Gastrocnemius medialis (tissue), 4 donors: ENCODE results near the gene TTC39A.

Experiments used
- POLR2A ChIP-seq, 2 donors: fragments of 450-650 bp; IDR thresholded peaks; one replicate each; pipeline ENCODE4 v1.6.1; 2017; ENCODE audit warnings: antibody characterized with exemption in 2 of 2, mild to moderate bottlenecking in 2 of 2, moderate library complexity in 2 of 2
- TF ChIP-seq, protein P1 (sequence below), 5 experiments: fragments of 450-650 bp in 3 of 5; fragments of 200-600 bp in 2 of 5; sonication (generic) in 2 of 5; IDR thresholded peaks in 4 of 5; conservative IDR thresholded peaks in 1 of 5; 1 replicate in 4 of 5; 2 replicates in 1 of 5; pipeline ENCODE4 v1.5.1; 2016 to 2019; ENCODE audit warnings: antibody characterized with exemption in 5 of 5, mild to moderate bottlenecking in 3 of 5, moderate library complexity in 3 of 5

DNA sequence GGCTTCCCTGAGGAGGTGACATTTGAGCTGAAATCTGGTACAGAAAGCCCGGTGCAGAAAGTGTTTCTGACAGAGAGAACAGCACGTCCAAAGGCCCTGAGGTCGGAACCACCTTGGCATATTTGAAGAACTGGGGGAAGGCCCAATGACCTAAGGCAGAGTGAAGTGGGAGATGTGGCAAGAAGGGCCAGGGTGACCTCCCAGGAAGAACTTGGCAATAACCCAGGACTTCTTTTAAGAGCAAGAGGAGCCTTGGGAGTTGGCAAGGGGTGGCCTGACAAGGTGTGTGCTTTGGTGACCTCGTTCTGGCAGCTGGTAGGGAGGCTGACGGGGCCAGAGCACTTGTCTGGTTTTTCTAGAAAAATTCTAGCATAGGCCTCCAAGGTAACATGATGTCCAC lies 23.4 kb downstream of the TTC39A start:
- TF ChIP-seq, protein P1, sequence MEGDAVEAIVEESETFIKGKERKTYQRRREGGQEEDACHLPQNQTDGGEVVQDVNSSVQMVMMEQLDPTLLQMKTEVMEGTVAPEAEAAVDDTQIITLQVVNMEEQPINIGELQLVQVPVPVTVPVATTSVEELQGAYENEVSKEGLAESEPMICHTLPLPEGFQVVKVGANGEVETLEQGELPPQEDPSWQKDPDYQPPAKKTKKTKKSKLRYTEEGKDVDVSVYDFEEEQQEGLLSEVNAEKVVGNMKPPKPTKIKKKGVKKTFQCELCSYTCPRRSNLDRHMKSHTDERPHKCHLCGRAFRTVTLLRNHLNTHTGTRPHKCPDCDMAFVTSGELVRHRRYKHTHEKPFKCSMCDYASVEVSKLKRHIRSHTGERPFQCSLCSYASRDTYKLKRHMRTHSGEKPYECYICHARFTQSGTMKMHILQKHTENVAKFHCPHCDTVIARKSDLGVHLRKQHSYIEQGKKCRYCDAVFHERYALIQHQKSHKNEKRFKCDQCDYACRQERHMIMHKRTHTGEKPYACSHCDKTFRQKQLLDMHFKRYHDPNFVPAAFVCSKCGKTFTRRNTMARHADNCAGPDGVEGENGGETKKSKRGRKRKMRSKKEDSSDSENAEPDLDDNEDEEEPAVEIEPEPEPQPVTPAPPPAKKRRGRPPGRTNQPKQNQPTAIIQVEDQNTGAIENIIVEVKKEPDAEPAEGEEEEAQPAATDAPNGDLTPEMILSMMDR (IDR thresholded peaks at IDR 0.05 in 4 of 5, conservative IDR thresholded peaks at IDR 0.05 in 1 of 5): no peak
- no peak for TF ChIP-seq POLR2A (IDR thresholded peaks at IDR 0.05)
